Panc1 (cell line): ENCODE results near the gene CORO1C. TPM values are rescaled to one million over a fixed set of nuclear protein-coding genes. Genes with fewer than 3 reads are reported as not detected.

Source experiments
- ATAC-seq: fragments of 200-7000 bp; cut with Tn5 transposase; 2 replicates; pipeline ENCODE4 v1.9.1; 2020; ENCODE audit warnings: mild to moderate bottlenecking, moderate library complexity
- BruUV-seq: library from RNA; stranded (reverse); fragments of 400-500 nt; replicated peaks from 2 replicates; lab custom pipeline; 2021; lab: Mats Ljungman, UMichigan
- CTCF ChIA-PET: fragments of 300-600 bp; sonication (Branson Sonifier 250); formaldehyde crosslinking; loops from one replicate; lab custom pipeline; 2022; ENCODE audit warnings: antibody characterized with exemption; lab: Charles Lee
- POLR2A ChIA-PET: fragments of 300-600 bp; sonication (Branson Sonifier 250); formaldehyde crosslinking; loops from one replicate; lab custom pipeline; 2022; ENCODE audit warnings: antibody characterized with exemption; lab: Charles Lee
- DNase-seq: peaks from one replicate; pipeline ENCODE4 v3.0.0-alpha.2; 2010; ENCODE audit warnings: low read depth, low spot score
- H3K27ac ChIP-seq: 2 replicates; pipeline ENCODE4 v1.5.1; 2011; ENCODE audit warnings: mild to moderate bottlenecking, low read length, inconsistent platforms
- H3K27me3 ChIP-seq: fragments of 200-500 bp; sonication (Bioruptor generic); 2 replicates; pipeline ENCODE4 v1.6.0; 2014; ENCODE audit warnings: low read length, inconsistent platforms; ENCODE audit not compliant: control insufficient read depth, insufficient read depth
- H3K36me3 ChIP-seq: fragments of 200-500 bp; sonication (Bioruptor generic); 2 replicates; pipeline ENCODE4 v1.5.1; 2014; ENCODE audit warnings: inconsistent platforms, mild to moderate bottlenecking, low read length, moderate library complexity; ENCODE audit not compliant: control insufficient read depth, insufficient read depth
- H3K4me1 ChIP-seq: 2 replicates; pipeline ENCODE4 v1.5.1; 2011; ENCODE audit warnings: inconsistent platforms, mild to moderate bottlenecking, low read length, moderate library complexity; ENCODE audit not compliant: control insufficient read depth, insufficient read depth
- H3K4me3 ChIP-seq, 2 experiments: 2 replicates each; pipeline ENCODE4 v1.5.1; 2011 to 2012; ENCODE audit warnings: low read depth in 2 of 2, low read length in 2 of 2, mild to moderate bottlenecking in 2 of 2, inconsistent platforms in 1 of 2, moderate library complexity in 1 of 2
- H3K9me3 ChIP-seq: fragments of 200-500 bp; sonication (Bioruptor generic); 2 replicates; pipeline ENCODE4 v1.5.1; 2014; ENCODE audit warnings: low read depth, mild to moderate bottlenecking, inconsistent platforms, low read length, moderate library complexity; ENCODE audit not compliant: control insufficient read depth, insufficient read depth
- POLR2AphosphoS5 ChIP-seq: IDR thresholded peaks from 2 replicates; pipeline ENCODE4 v1.6.1; 2012; ENCODE audit warnings: mild to moderate bottlenecking, low read depth, low read length, moderate library complexity
- SIN3A ChIP-seq: IDR thresholded peaks from 2 replicates; pipeline ENCODE4 v1.6.1; 2012; ENCODE audit warnings: low read depth, mild to moderate bottlenecking, low read length, moderate library complexity, borderline replicate concordance; ENCODE audit not compliant: insufficient read depth
- TCF7L2 ChIP-seq: IDR thresholded peaks from 2 replicates; pipeline ENCODE4 v1.6.1; 2011; ENCODE audit warnings: mild to moderate bottlenecking, low read depth, low read length, inconsistent platforms
- in situ Hi-C: cut with HindIII; loops from 2 replicates; pipeline ENCODE4 v1.10.0; 2016; ENCODE audit warnings: low sequenced_read_pairs, low pct_unique_long_range_greater_than_20kb
- intact Hi-C: fragments of 100-400 bp; cut with micrococcal nuclease; formaldehyde crosslinking; loops from one replicate; pipeline ENCODE4 v1.10.0; 2022; ENCODE audit not compliant: unreplicated experiment
- total RNA-seq: library from RNA; stranded (reverse); gene quantifications from one replicate; pipeline ENCODE4 v1.2.1, GENCODE V29; 2021; ENCODE audit not compliant: unreplicated experiment
- TF ChIP-seq, protein P1 (sequence below), 2 experiments: IDR thresholded peaks; 2 replicates each; pipeline ENCODE4 v1.6.1; 2011 to 2012; ENCODE audit warnings: low read depth in 2 of 2, control low read depth in 1 of 2, low read length in 1 of 2, mild to moderate bottlenecking in 1 of 2, moderate library complexity in 1 of 2; ENCODE audit not compliant: insufficient read depth in 1 of 2
- TF ChIP-seq, protein P2 (sequence below): fragments of 450-650 bp; IDR thresholded peaks from 2 replicates; pipeline ENCODE4 v1.5.1; 2017; ENCODE audit warnings: mild to moderate bottlenecking

Gene CORO1C
- total RNA-seq, 1 experiment from 2014 or later = 165 TPM

DNA sequence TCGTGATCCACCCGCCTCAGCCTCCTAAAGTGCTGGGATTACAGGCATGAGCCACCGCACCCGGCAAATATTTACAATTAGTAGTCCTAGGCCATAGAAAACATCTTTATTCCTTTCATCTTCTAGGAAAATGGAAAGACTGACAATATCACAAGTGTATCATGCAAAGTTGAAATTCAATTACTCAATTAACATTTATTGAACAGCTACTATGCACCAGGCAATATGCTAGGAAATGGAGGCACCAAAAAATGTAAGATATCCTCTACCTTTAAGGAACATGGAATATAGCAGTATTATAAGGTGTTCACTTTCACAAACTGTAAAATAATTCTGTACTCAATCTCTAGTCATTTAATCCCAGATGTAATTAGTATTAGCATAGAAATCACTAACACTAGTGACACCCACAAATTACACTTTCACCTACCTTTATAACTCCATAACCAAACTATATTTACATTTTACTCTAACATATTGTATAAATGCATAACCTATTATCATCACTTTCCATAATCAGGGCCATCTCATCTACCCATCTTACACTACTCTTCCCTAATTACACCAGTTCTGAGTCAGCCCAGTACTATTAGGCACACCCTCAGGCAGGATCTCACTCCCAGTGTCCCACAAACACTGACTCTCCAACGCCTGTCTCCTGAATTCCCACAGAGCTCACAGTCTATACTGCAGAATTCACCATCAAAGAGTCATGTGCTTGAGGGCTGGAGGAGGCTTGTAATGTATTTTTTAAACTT, 10.4 kb downstream of the CORO1C start:
- in situ Hi-C loops = no loop called here
- H3K9me3 ChIP-seq = no peaks in the 10 kb centered on the region
- DNase-seq (no peak), ATAC-seq (no peak)
- H3K27me3 ChIP-seq = no peaks in the 10 kb centered on the region
- TF ChIP-seq, protein P1, sequence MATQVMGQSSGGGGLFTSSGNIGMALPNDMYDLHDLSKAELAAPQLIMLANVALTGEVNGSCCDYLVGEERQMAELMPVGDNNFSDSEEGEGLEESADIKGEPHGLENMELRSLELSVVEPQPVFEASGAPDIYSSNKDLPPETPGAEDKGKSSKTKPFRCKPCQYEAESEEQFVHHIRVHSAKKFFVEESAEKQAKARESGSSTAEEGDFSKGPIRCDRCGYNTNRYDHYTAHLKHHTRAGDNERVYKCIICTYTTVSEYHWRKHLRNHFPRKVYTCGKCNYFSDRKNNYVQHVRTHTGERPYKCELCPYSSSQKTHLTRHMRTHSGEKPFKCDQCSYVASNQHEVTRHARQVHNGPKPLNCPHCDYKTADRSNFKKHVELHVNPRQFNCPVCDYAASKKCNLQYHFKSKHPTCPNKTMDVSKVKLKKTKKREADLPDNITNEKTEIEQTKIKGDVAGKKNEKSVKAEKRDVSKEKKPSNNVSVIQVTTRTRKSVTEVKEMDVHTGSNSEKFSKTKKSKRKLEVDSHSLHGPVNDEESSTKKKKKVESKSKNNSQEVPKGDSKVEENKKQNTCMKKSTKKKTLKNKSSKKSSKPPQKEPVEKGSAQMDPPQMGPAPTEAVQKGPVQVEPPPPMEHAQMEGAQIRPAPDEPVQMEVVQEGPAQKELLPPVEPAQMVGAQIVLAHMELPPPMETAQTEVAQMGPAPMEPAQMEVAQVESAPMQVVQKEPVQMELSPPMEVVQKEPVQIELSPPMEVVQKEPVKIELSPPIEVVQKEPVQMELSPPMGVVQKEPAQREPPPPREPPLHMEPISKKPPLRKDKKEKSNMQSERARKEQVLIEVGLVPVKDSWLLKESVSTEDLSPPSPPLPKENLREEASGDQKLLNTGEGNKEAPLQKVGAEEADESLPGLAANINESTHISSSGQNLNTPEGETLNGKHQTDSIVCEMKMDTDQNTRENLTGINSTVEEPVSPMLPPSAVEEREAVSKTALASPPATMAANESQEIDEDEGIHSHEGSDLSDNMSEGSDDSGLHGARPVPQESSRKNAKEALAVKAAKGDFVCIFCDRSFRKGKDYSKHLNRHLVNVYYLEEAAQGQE (IDR thresholded peaks at IDR 0.05; ENCODE audit: insufficient read depth in 1 of 2, low read depth in 2 of 2, low read length in 1 of 2) = no peak
- TF ChIP-seq POLR2AphosphoS5 (no peak), SIN3A (no peak), TCF7L2 (no peak)
- TF ChIP-seq, protein P2, sequence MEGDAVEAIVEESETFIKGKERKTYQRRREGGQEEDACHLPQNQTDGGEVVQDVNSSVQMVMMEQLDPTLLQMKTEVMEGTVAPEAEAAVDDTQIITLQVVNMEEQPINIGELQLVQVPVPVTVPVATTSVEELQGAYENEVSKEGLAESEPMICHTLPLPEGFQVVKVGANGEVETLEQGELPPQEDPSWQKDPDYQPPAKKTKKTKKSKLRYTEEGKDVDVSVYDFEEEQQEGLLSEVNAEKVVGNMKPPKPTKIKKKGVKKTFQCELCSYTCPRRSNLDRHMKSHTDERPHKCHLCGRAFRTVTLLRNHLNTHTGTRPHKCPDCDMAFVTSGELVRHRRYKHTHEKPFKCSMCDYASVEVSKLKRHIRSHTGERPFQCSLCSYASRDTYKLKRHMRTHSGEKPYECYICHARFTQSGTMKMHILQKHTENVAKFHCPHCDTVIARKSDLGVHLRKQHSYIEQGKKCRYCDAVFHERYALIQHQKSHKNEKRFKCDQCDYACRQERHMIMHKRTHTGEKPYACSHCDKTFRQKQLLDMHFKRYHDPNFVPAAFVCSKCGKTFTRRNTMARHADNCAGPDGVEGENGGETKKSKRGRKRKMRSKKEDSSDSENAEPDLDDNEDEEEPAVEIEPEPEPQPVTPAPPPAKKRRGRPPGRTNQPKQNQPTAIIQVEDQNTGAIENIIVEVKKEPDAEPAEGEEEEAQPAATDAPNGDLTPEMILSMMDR = no peak
- no peak overlapping the region for H3K4me3 ChIP-seq
- intact Hi-C loops = loop anchor here (10.0 kb wide), 1 partner anchor 56 kb away; no protein-coding TSS in a partner anchor
- H3K36me3 ChIP-seq = no peaks in the 10 kb centered on the region
- ChIA-PET POLR2A (no interaction called here), CTCF (no interaction called here)
- BruUV-seq = TSS peak; percentile 18
- peak overlapping the region; percentile 31; the same call in 1 of the 2 replicates for H3K27ac ChIP-seq
- peaks cover 59% of the 10 kb centered on the region for H3K4me1 ChIP-seq

DNA sequence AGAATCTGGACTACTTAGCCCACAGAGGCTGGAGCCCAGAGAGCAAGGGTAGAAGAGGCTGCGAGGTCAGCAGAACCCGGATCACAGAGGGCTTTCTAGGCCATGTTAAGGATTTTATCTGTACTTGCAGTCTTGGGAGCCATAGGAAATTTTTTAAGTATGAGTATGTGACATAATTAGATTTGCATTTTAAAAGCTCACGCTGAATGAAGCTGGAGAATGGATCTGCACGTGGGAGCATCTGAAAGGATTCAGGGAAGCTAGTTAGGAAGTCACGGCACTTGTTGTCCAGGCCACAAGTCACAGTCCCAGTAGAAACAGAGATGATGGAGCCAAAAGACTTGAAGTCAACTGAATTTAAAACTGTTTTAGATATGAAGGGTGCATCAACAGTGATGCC, 14.1 kb downstream of the CORO1C start:
- Histone ChIP-seq H3K4me1 (peaks cover 28% of the 10 kb centered on the region), H3K4me3 (no peak overlapping the region), H3K27me3 (no peaks in the 10 kb centered on the region), H3K27ac (no peak overlapping the region), H3K9me3 (no peaks in the 10 kb centered on the region), H3K36me3 (no peaks in the 10 kb centered on the region)
- no peak for DNase-seq
- no TSS peak for BruUV-seq
- intact Hi-C loops = no loop called here
- TF ChIP-seq POLR2AphosphoS5 (no peak), SIN3A (no peak)
- TF ChIP-seq, protein P2 = no peak
- POLR2A ChIA-PET = no interaction called here
- ATAC-seq = no peak
- CTCF ChIA-PET = interaction anchor here (0.6 kb wide), 1 partner anchor 380 kb away, joined by 6 read pairs; the partner anchor contains the start of gene UNG
- in situ Hi-C loops = no loop called here
